Upper lobe of left lung (tissue), 6 donors: ENCODE data around the gene OR6C3. TPM values are rescaled to one million over a fixed set of nuclear protein-coding genes. Genes with fewer than 3 reads are reported as not detected.

ENCODE experiments used
- ATAC-seq, 2 donors: fragments of 200-7000 bp; cut with Tn5 transposase; one replicate each; pipeline ENCODE4 v1.9.1; 2022; ENCODE audit warnings: mild to moderate bottlenecking in 2 of 2, moderate library complexity in 2 of 2; ENCODE audit not compliant: low FRiP score in 2 of 2
- DNase-seq, 2 donors: peaks; one replicate each; pipeline ENCODE4 v3.0.0-alpha.2; 2019 to 2020
- H3K27ac ChIP-seq, 4 donors: fragments of 200-600 bp; sonication (generic); one replicate each; pipeline ENCODE4 v1.5.1; 2016 to 2019
- H3K27me3 ChIP-seq, 4 donors: fragments of 200-600 bp; sonication (generic); one replicate each; pipeline ENCODE4 v1.5.1; 2017 to 2019
- H3K36me3 ChIP-seq, 4 donors: fragments of 200-600 bp; sonication (generic); one replicate each; pipeline ENCODE4 v1.5.1; 2016 to 2019
- H3K4me1 ChIP-seq, 4 donors: fragments of 200-600 bp; sonication (generic); one replicate each; pipeline ENCODE4 v1.5.1; 2018 to 2019
- H3K4me3 ChIP-seq, 4 donors: fragments of 200-600 bp; sonication (generic); one replicate each; pipeline ENCODE4 v1.5.1; 2017 to 2019; ENCODE audit warnings: mild to moderate bottlenecking in 2 of 4, moderate library complexity in 1 of 4
- H3K9me3 ChIP-seq, 4 donors: fragments of 200-600 bp; sonication (generic); one replicate each; pipeline ENCODE4 v1.5.1; 2018 to 2019
- EP300 ChIP-seq, 4 donors: sonication (generic); formaldehyde crosslinking; IDR thresholded peaks; one replicate each; pipeline ENCODE4 v1.5.1; 2017; ENCODE audit warnings: antibody characterized with exemption in 4 of 4, control low read depth in 2 of 4
- POLR2A ChIP-seq, 4 donors: fragments of 450-650 bp; IDR thresholded peaks; one replicate each; pipeline ENCODE4 v1.5.1; 2016 to 2017; ENCODE audit warnings: antibody characterized with exemption in 4 of 4, mild to moderate bottlenecking in 2 of 4
- POLR2AphosphoS5 ChIP-seq, 2 donors: sonication (generic); formaldehyde crosslinking; IDR thresholded peaks; one replicate each; pipeline ENCODE4 v1.5.1; 2017; ENCODE audit warnings: antibody characterized with exemption in 2 of 2
- WGBS, 2 donors: methylation state at CpG; one replicate each; pipeline ENCODE4 v1.1.5; 2017 to 2018; 5-methylcytosine and 5-hydroxymethylcytosine counted together
- total RNA-seq, 6 donors: library from RNA; depleted of rRNA in 4 of 6; stranded (reverse); fragments of >200 nt in 4 of 6; gene quantifications; one replicate each; pipeline versions ENCODE4 v1.1.0 to v1.2.1, GENCODE V29; 2016 to 2021
- TF ChIP-seq, protein P1 (sequence below), 6 experiments: fragments of 450-650 bp in 4 of 6; fragments of 200-600 bp in 2 of 6; sonication (generic) in 2 of 6; IDR thresholded peaks; one replicate each; pipeline ENCODE4 v1.5.1; 2016 to 2019; ENCODE audit warnings: antibody characterized with exemption in 6 of 6
- donor health status: DM: no; HTN: no; CAD: no; lungs with moderate emphysema.
- donor health status: DM: no; HTN: yes; CAD: no; lungs with severe emphysema.

The OR6C3 gene
- not detected for total RNA-seq

DNA sequence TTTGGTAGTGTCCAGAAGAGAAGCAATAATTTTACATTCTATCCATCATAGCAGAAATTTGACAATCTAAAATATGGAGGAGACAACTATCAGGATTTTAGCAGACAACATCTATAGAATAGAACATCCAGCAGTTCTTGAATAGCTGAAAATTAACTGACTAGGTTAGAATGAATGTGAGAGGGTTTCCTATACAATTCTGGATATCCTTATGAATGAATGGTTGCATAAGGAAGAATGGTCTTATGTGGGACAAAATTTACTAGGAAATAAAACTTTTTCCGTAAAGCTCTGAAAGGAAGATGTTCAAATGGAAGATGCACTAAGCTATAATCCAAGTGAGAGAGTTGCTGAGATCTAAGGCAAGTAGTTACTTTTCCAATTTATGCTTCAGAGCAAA is at the start of gene OR6C3:
Gene OR6C3, plus strand, starts transcription at position 301 of the 400 bp plus-strand sequence. CDS start 955 bp downstream, outside the sequence.
- DNase-seq = no peak
- H3K27ac ChIP-seq = no peak within 1 kb of the TSS
- no peaks in the 10 kb centered on the region for H3K9me3 ChIP-seq
- no peak for ATAC-seq
- WGBS, 2 donors = 93 to 94% methylated on average over 1 of the region's 1 CpG
- H3K4me1 ChIP-seq = no peaks in the 10 kb centered on the region
- H3K27me3 ChIP-seq = no peaks in the 10 kb centered on the region
- TF ChIP-seq POLR2AphosphoS5 (IDR thresholded peaks at IDR 0.05) (no peak), EP300 (IDR thresholded peaks at IDR 0.05) (no peak), POLR2A (IDR thresholded peaks at IDR 0.05) (no peak)
- TF ChIP-seq, protein P1, sequence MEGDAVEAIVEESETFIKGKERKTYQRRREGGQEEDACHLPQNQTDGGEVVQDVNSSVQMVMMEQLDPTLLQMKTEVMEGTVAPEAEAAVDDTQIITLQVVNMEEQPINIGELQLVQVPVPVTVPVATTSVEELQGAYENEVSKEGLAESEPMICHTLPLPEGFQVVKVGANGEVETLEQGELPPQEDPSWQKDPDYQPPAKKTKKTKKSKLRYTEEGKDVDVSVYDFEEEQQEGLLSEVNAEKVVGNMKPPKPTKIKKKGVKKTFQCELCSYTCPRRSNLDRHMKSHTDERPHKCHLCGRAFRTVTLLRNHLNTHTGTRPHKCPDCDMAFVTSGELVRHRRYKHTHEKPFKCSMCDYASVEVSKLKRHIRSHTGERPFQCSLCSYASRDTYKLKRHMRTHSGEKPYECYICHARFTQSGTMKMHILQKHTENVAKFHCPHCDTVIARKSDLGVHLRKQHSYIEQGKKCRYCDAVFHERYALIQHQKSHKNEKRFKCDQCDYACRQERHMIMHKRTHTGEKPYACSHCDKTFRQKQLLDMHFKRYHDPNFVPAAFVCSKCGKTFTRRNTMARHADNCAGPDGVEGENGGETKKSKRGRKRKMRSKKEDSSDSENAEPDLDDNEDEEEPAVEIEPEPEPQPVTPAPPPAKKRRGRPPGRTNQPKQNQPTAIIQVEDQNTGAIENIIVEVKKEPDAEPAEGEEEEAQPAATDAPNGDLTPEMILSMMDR (IDR thresholded peaks at IDR 0.05) = no peak
- no peak within 1 kb of the TSS for H3K4me3 ChIP-seq
- H3K36me3 ChIP-seq = no peaks in the 10 kb centered on the region

DNA sequence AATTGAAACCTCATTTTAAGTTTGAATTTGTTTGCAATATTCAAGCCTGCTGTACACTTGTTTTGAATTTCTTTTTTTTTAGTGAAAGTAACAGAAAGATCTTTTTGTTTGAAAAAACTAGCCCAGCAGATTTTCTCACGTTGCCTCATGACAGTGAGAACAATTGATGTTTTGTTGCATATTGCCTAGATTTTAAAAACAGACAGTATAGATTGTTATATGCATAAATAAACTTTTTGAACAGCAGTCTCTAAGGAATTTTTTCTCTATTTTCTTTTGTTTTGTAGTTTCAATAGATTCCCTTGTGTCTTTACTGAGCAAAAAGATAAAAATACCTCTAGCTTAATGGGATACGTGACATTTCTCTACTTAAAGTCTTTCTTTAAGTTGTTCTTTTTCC is 49.6 kb upstream of the OR6C3 start:
- H3K36me3 ChIP-seq = no peaks in the 10 kb centered on the region
- H3K27ac ChIP-seq = no peak overlapping the region
- ATAC-seq = no peak
- H3K4me3 ChIP-seq = no peak overlapping the region
- no peaks in the 10 kb centered on the region for H3K4me1 ChIP-seq
- H3K9me3 ChIP-seq = no peaks in the 10 kb centered on the region
- TF ChIP-seq, protein P1 (IDR thresholded peaks at IDR 0.05) = no peak
- TF ChIP-seq POLR2AphosphoS5 (IDR thresholded peaks at IDR 0.05) (no peak), POLR2A (IDR thresholded peaks at IDR 0.05) (no peak), EP300 (IDR thresholded peaks at IDR 0.05) (no peak)
- no peak for DNase-seq
- WGBS, 2 donors = 58 to 61% methylated on average over 2 of the region's 2 CpGs
- H3K27me3 ChIP-seq = no peaks in the 10 kb centered on the region

GRCh38 chr12:55289999-55290398 is 40.5 kb upstream of the OR6C3 start:
- DNase-seq (no peak), ATAC-seq (no peak)
- TF ChIP-seq, protein P1 (IDR thresholded peaks at IDR 0.05) = no peak
- no peak for TF ChIP-seq POLR2A (IDR thresholded peaks at IDR 0.05)
- TF ChIP-seq POLR2AphosphoS5 (IDR thresholded peaks at IDR 0.05) = no peak
- TF ChIP-seq EP300 (IDR thresholded peaks at IDR 0.05) = no peak
- H3K4me1 ChIP-seq = no peaks in the 10 kb centered on the region
- H3K27me3 ChIP-seq = no peaks in the 10 kb centered on the region
- no peak overlapping the region for H3K27ac ChIP-seq
- WGBS, 2 donors = 40 to 44% methylated on average over 2 of the region's 2 CpGs
- H3K36me3 ChIP-seq = no peaks in the 10 kb centered on the region
- H3K4me3 ChIP-seq = no peak overlapping the region
- H3K9me3 ChIP-seq = no peaks in the 10 kb centered on the region

- 79 to 85% methylated on average over 2 of the region's 2 CpGs for WGBS, 2 donors
- Histone ChIP-seq H3K27me3 (no peaks in the 10 kb centered on the region), H3K4me3 (no peak within 1 kb of the TSS), H3K9me3 (no peaks in the 10 kb centered on the region), H3K27ac (no peak within 1 kb of the TSS), H3K4me1 (no peaks in the 10 kb centered on the region), H3K36me3 (no peaks in the 10 kb centered on the region)
- TF ChIP-seq EP300 (IDR thresholded peaks at IDR 0.05) = no peak
- TF ChIP-seq POLR2AphosphoS5 (IDR thresholded peaks at IDR 0.05) = no peak
- no peak for TF ChIP-seq POLR2A (IDR thresholded peaks at IDR 0.05)
- TF ChIP-seq, protein P1 (IDR thresholded peaks at IDR 0.05) = no peak
- DNase-seq = no peak
- no peak for ATAC-seq
Observed at GRCh38 chr12:55296469-55296868, 34.1 kb upstream of the OR6C3 start, which contains the start of gene OR6C6. Gene OR6C6 (minus strand): TSS chr12:55296569. CDS start chr12:55295232, 1,337 bp downstream.

GRCh38 chr12:55314043-55314442 is 16.5 kb upstream of the OR6C3 start, which contains the start of gene OR6C1:
Gene OR6C1 (plus strand): TSS chr12:55314343. CDS start chr12:55320600, 6,257 bp downstream.
- Histone ChIP-seq H3K4me3 (no peak within 1 kb of the TSS), H3K4me1 (no peaks in the 10 kb centered on the region), H3K27ac (no peak within 1 kb of the TSS), H3K36me3 (no peaks in the 10 kb centered on the region), H3K27me3 (no peaks in the 10 kb centered on the region), H3K9me3 (no peaks in the 10 kb centered on the region)
- no peak for ATAC-seq
- 78 to 86% methylated on average over 2 of the region's 2 CpGs for WGBS, 2 donors
- TF ChIP-seq EP300 (IDR thresholded peaks at IDR 0.05) = no peak
- no peak for TF ChIP-seq POLR2AphosphoS5 (IDR thresholded peaks at IDR 0.05)
- TF ChIP-seq, protein P1 (IDR thresholded peaks at IDR 0.05) = no peak
- no peak for TF ChIP-seq POLR2A (IDR thresholded peaks at IDR 0.05)
- DNase-seq = no peak
